ENCODE results near the gene PTPRD. TPM values are rescaled to one million over a fixed set of nuclear protein-coding genes. Genes with fewer than 3 reads are reported as not detected.

Gene PTPRD
- total RNA-seq, 1 experiment from 2014 or later = 32.5 TPM

- no CpG with 5 or more reads among the region's 4 CpGs for WGBS (ENCODE audit: extremely low coverage, insufficient read length, low lambda C conversion rate)
- Histone ChIP-seq H2AK5ac (ENCODE audit: insufficient read length, low read length) (no peak overlapping the region), H3K56ac (ENCODE audit: insufficient read length, low read depth, low read length) (no peak overlapping the region), H2AFZ (ENCODE audit: low read length) (no peak overlapping the region), H4K91ac (ENCODE audit: insufficient read length, low read depth, low read length) (no peak overlapping the region), H3K14ac (ENCODE audit: insufficient read depth, low read length) (no peak overlapping the region), H2BK12ac (ENCODE audit: insufficient read length, low read depth, low read length) (no peak overlapping the region), H2BK15ac (ENCODE audit: low read depth, low read length) (no peak overlapping the region), H3K23ac (ENCODE audit: insufficient read length, low read depth, low read length) (no peak overlapping the region), H3K79me2 (ENCODE audit: insufficient read depth, low read length) (no peaks in the 10 kb centered on the region), H3K18ac (ENCODE audit: insufficient read length, low read depth, low read length) (no peak overlapping the region), H2BK5ac (ENCODE audit: insufficient read length, low read length) (no peak overlapping the region), H3K9me3 (ENCODE audit: control insufficient read depth, low read depth, low read length) (no peaks in the 10 kb centered on the region), H3K4me1 (ENCODE audit: insufficient read depth, low read length) (peaks cover 7% of the 10 kb centered on the region; the same call in 1 of the 2 replicates), H2BK120ac (ENCODE audit: low read depth, low read length, poor library complexity, severe bottlenecking) (no peak overlapping the region), H3K4ac (ENCODE audit: low read depth, low read length) (no peak overlapping the region), H2BK20ac (ENCODE audit: low read depth, low read length, poor library complexity, severe bottlenecking) (no peak overlapping the region), H3T11ph (ENCODE audit: low read length) (no peak overlapping the region), H4K8ac (replicated peaks; ENCODE audit: insufficient read length, low read depth, low read length) (no peak overlapping the region), H3K23me2 (ENCODE audit: insufficient read length, low read depth, low read length, poor library complexity, severe bottlenecking) (no peaks in the 10 kb centered on the region), H3K4me2 (ENCODE audit: insufficient read depth, insufficient read length, low read length) (no peak overlapping the region), H3K79me1 (ENCODE audit: insufficient read depth, low read depth, low read length, poor library complexity, severe bottlenecking) (no peaks in the 10 kb centered on the region), H3K27ac (ENCODE audit: insufficient read length, low read depth, low read length) (no peak overlapping the region), H3K9ac (ENCODE audit: extremely low read depth, insufficient read length, low read length) (no peak overlapping the region), H4K5ac (ENCODE audit: insufficient read length, low read depth, low read length) (no peak overlapping the region), H3K27me3 (ENCODE audit: insufficient read depth, low read length) (no peaks in the 10 kb centered on the region), H4K20me1 (ENCODE audit: control insufficient read depth, insufficient read depth, insufficient read length) (no peaks in the 10 kb centered on the region)
- peak overlapping the region; percentile 4 to 53 (median 19); a peak in 5 of 7 replicates for H3K27ac Mint-ChIP-seq
- H3K4me3 Mint-ChIP-seq = no peak overlapping the region
- H3K4me1 Mint-ChIP-seq = peaks cover 40 to 58% of the 10 kb centered on the region in 2 experiments
- no peaks in the 10 kb centered on the region for H3K36me3 Mint-ChIP-seq (ENCODE audit: insufficient read depth in 1 of 3, low read depth in 3 of 3)
- TF ChIP-seq CTCF (conservative IDR thresholded peaks at IDR 0.05) = no peak
- no peak for DNase-seq
- no peaks in the 10 kb centered on the region for H3K9me3 Mint-ChIP-seq
- no peaks in the 10 kb centered on the region for H3K27me3 Mint-ChIP-seq (ENCODE audit: low read depth)
Measured at GRCh38 chr9:8677741-8678140, 1935.1 kb downstream of the PTPRD start.

Measured in H9 (cell line).